GM13976 (cell line): ENCODE measurements around the gene UGGT2.

Source experiments
- DNase-seq: peaks from one replicate; pipeline ENCODE4 v3.0.0; 2012; ENCODE audit warnings: low spot score
- CTCF ChIP-seq: IDR thresholded peaks from 2 replicates; pipeline ENCODE4 v1.5.1; 2012; ENCODE audit warnings: borderline replicate concordance, mild to moderate bottlenecking; ENCODE audit not compliant: insufficient read depth; ENCODE audit errors: extremely low read depth, missing control alignments, control extremely low read depth
- in situ Hi-C: fragments of 300-500 bp; cut with MboI; formaldehyde crosslinking; loops from one replicate; pipeline ENCODE4 v1.12.0; 2022; ENCODE audit warnings: low sequenced_read_pairs, mixed read lengths, inconsistent platforms; ENCODE audit not compliant: unreplicated experiment

The UGGT2 gene

DNA sequence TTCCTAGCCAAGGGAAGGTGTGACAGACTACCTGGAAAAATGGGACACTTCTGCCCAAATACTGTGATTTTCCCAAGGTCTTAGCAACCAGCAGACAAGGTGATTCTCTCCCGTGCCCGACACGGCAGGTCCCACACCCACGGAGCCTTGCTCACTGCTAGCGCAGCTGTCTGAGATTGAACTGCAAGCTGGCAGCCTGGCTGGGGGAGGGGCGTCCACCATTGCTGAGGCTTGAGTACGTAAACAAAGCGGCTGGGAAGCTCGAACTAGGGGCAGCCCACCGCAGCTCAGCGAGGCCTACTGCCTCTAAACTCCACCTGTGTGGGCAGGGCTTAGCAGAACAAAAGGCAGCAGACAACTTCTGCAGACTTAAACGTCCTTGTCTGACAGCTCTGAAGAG lies 146.2 kb downstream of the UGGT2 start:
- no peak for DNase-seq
- TF ChIP-seq CTCF = no peak
- in situ Hi-C loops = no loop called here

DNA sequence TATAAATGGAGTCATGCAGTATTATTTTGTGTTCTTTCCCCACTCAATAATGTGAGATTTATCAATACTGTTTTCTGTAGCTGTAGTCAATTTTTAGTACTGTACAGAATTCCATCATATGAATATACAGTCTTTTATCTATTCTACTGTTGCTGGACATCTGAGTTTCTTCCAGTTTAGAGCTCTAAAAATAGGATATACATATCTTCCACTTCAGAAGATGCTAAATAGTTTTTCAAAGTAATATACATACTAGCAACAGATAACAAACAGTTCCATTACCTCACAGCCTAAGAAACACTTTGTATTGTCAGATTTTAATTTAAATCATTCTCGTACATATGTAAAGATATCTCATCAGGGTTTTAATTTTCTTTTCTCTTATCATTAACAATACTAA lies 149.6 kb downstream of the UGGT2 start:
- in situ Hi-C loops = no loop called here
- no peak for TF ChIP-seq CTCF
- no peak for DNase-seq

DNA sequence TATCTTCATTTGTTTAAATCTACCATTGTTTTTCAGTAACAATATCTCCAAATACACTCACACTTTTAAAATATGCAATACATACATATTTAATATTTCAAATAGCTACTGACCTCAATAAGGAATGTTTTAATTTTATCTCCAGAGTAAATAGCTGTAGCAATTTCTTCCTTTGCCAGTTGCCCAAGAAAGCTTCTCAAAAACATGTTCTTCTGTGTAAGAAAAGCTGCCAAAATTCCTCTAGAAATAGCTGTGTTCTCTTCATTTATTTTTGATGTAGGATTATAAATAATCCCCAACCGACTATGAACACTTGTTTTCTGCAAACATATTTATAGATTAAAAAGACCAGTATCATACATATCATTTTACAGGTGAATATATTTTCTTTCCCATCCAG lies 150.5 kb downstream of the UGGT2 start:
- in situ Hi-C loops = no loop called here
- TF ChIP-seq CTCF = no peak
- DNase-seq = no peak

GRCh38 chr13:95898256-95898655 lies 154.9 kb downstream of the UGGT2 start:
- in situ Hi-C loops = no loop called here
- no peak for TF ChIP-seq CTCF
- no peak for DNase-seq

DNA sequence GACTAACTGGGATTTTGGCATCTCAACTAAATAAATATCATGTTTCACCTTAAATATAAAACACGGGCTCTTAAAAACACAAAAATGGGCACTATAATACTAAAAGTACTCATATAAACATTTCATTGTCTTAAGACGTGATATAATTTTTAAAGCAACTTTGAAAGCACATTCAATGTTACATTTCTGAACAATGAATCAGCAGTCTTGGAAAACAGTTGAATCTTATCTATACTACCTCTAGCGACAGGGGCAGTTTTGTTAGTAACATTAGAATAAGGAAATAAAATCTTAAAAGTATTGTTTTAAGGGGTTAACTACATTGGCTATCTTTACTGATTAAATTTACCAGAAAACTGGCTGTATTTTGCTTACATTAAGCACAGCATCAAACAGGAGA lies 156.9 kb downstream of the UGGT2 start:
- no peak for TF ChIP-seq CTCF
- in situ Hi-C loops = no loop called here
- DNase-seq = no peak

DNA sequence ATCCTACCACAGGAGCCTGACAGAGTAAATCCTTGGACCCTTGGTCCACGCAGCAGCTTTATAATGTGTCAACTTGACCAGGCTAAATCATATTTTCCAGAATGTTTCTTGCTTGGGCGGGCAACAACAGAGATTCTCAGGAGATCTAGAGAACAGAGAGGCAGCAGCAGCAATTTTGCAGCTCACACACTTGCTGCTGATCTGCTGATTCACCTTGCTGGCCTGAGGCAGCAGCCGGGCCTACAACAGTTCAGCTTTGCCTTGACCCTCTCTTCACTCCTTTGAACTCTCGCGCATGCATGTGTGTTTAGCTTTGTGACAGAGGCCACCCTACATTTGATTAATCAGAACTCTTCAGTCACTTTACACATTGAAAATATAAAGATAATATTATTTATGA lies 159.3 kb downstream of the UGGT2 start:
- in situ Hi-C loops = no loop called here
- DNase-seq = no peak
- no peak for TF ChIP-seq CTCF

DNA sequence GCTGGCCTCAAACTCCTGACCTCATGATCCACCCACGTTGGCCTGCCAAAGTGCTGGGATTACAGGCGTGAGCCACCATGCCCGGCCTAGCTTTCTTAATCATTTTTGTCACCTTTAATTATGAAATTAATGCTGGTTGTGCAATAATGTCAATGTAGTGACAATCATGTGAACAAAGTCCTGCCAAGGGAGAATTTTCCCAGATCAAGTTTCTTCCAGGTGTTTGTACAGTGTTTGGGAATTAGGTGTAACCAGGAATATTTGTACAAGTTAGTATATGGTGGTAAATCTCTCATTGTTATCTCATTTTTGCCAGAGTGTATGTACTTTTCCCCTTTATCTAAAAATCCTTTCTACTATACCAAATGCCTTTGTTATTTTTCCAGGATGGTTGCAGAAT lies 171.1 kb downstream of the UGGT2 start:
- no peak for TF ChIP-seq CTCF
- in situ Hi-C loops = no loop called here
- no peak for DNase-seq
